ENCODE results near the gene NRCAM.

DNA sequence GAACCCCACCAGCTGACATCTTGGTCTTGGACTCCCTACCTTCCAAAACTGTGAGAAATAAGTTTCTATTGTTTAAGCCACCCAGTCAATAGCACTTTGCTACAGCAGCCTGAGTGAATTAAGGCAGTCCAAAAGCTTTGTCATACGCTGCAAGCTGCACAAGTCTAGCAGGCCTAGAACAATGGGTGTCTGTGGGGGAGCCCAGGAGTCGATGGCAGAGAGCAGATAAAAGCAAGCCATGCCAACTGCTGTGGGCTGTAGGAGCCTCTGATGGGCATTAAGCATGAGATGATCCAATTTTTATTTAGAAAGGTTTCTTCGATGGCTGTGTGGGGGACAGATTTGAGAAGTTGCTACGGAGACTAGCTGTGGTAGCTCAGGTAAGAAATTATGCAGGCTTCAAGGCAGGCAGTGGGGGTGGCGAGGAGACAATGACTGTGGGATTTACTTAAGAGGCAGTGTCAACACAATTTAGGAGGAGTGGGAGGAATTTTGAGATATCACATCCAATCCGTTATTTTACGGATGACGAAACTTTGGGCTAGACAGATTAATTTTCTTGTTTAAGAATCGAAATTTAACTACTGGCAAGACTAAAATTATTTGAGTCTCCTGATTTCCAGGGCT, 110.4 kb downstream of the NRCAM start:
- TF ChIP-seq POLR2A (IDR thresholded peaks at IDR 0.05; ENCODE audit: low read length): no peak
- TF ChIP-seq GATA1 (IDR thresholded peaks at IDR 0.05; ENCODE audit: low read depth, low read length): no peak
